ENCODE measurements around the gene BCAP31.

DNA sequence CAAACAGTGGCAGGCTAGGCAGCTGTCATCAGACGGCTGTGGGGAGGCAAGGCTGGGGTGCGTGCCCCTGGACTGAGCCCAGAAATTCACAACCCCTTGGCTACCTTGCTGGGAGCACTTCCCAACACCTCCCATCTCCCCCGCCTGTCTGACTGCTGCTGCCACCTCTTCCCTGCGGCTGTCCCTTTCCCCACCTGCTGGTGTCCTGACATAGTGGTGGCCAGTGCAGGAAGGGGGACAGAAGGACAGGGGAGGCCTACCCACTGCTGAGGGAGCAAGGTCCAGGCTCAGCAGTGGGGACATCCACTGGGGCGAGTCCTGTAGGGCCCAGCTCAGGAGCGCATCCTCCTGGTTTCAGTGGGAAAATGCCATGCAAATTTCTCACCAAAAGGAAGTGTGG is 3.9 kb upstream of the BCAP31 start:
- TF ChIP-seq, protein P1, sequence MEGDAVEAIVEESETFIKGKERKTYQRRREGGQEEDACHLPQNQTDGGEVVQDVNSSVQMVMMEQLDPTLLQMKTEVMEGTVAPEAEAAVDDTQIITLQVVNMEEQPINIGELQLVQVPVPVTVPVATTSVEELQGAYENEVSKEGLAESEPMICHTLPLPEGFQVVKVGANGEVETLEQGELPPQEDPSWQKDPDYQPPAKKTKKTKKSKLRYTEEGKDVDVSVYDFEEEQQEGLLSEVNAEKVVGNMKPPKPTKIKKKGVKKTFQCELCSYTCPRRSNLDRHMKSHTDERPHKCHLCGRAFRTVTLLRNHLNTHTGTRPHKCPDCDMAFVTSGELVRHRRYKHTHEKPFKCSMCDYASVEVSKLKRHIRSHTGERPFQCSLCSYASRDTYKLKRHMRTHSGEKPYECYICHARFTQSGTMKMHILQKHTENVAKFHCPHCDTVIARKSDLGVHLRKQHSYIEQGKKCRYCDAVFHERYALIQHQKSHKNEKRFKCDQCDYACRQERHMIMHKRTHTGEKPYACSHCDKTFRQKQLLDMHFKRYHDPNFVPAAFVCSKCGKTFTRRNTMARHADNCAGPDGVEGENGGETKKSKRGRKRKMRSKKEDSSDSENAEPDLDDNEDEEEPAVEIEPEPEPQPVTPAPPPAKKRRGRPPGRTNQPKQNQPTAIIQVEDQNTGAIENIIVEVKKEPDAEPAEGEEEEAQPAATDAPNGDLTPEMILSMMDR (IDR thresholded peaks at IDR 0.05): no peak
- TF ChIP-seq POLR2A (IDR thresholded peaks at IDR 0.05): no peak
